DND-41 (cell line): ENCODE data around the gene ST6GALNAC6.
A peak's percentile ranks its signal among the peaks of the same experiment; 100 is the strongest.

ENCODE experiments used
- ATAC-seq: fragments of 200-7000 bp; cut with Tn5 transposase; 3 replicates; pipeline ENCODE4 v1.9.1; 2021; ENCODE audit warnings: low read depth; ENCODE audit not compliant: insufficient read depth
- DNase-seq: peaks from one replicate; pipeline ENCODE4 v3.0.0-alpha.2; 2020
- H2AFZ ChIP-seq: 2 replicates; pipeline ENCODE4 v1.6.0; 2012; ENCODE audit warnings: low read depth, low read length
- H3K27ac ChIP-seq: 2 replicates; pipeline ENCODE4 v1.5.1; 2012; ENCODE audit warnings: low read length, inconsistent platforms
- H3K27me3 ChIP-seq: fragments of 200-600 bp; sonication (generic); 2 replicates; pipeline ENCODE4 v1.6.0; 2012; ENCODE audit warnings: low read length, mild to moderate bottlenecking, inconsistent platforms; ENCODE audit not compliant: insufficient read depth, poor library complexity
- H3K36me3 ChIP-seq: 2 replicates; pipeline ENCODE4 v1.5.1; 2012; ENCODE audit warnings: low read length, inconsistent platforms; ENCODE audit not compliant: insufficient read depth
- H3K4me1 ChIP-seq: 2 replicates; pipeline ENCODE4 v1.5.1; 2012; ENCODE audit warnings: mild to moderate bottlenecking, low read length; ENCODE audit not compliant: insufficient read depth
- H3K4me2 ChIP-seq: 2 replicates; pipeline ENCODE4 v1.6.0; 2012; ENCODE audit warnings: mild to moderate bottlenecking, moderate library complexity, low read length, inconsistent platforms; ENCODE audit not compliant: insufficient read depth
- H3K4me3 ChIP-seq, 2 experiments: fragments of 200-600 bp in 1 of 2; shearing (Covaris generic) in 1 of 2; 2 replicates each; pipeline ENCODE4 v1.5.1; 2012 to 2016; ENCODE audit warnings: inconsistent platforms in 2 of 2, low read length in 2 of 2, mild to moderate bottlenecking in 2 of 2, low read depth in 1 of 2, moderate library complexity in 1 of 2
- H3K79me2 ChIP-seq: 2 replicates; pipeline ENCODE4 v1.6.0; 2012; ENCODE audit warnings: low read length, inconsistent platforms; ENCODE audit not compliant: insufficient read depth
- H3K9ac ChIP-seq: 2 replicates; pipeline ENCODE4 v1.6.0; 2012; ENCODE audit warnings: low read depth, mild to moderate bottlenecking, inconsistent platforms, low read length, moderate library complexity
- H3K9me3 ChIP-seq: 2 replicates; pipeline ENCODE4 v1.5.1; 2012; ENCODE audit warnings: low read length, moderate library complexity, mild to moderate bottlenecking, inconsistent platforms; ENCODE audit not compliant: insufficient read depth, severe bottlenecking
- H4K20me1 ChIP-seq: 2 replicates; pipeline ENCODE4 v1.6.0; 2012; ENCODE audit warnings: low read length; ENCODE audit not compliant: insufficient read depth
- CTCF ChIP-seq: IDR thresholded peaks from 2 replicates; pipeline ENCODE4 v1.5.1; 2012; ENCODE audit warnings: borderline replicate concordance, low read length, moderate library complexity, mild to moderate bottlenecking; ENCODE audit not compliant: poor library complexity, severe bottlenecking; ENCODE audit errors: extremely low read depth
- EZH2 ChIP-seq: IDR thresholded peaks from 3 replicates; pipeline ENCODE4 v1.6.1; 2012; ENCODE audit warnings: borderline replicate concordance, low read depth, mild to moderate bottlenecking, moderate library complexity, low read length, inconsistent platforms; ENCODE audit not compliant: severe bottlenecking

The ST6GALNAC6 gene

DNA sequence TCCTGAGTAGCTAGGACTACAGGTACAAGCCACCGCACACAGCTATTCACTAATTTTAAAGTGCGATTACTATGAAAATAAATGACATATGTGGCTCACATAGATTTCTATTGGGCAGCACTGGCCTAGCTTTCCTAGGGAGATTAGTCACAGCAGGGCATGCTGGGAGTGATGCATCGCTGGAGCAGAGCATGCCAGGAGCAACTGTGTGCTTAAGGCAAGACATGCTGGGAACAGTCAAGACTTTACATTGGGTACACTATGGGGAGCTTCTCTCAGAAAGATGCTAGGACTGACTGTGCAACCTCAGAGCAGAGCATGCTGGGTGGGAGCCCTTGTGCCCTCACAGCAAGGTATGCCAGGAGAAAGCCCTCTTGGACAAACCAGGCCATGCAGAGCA, 9.3 kb downstream of the ST6GALNAC6 start:
- H3K36me3 ChIP-seq: peaks cover 50% of the 10 kb centered on the region

GRCh38 chr9:127887792-127888191, 11.6 kb downstream of the ST6GALNAC6 start:
- no peaks in the 10 kb centered on the region for H3K79me2 ChIP-seq
- H3K27me3 ChIP-seq: no peaks in the 10 kb centered on the region
- H3K9ac ChIP-seq: no peak overlapping the region
- peaks cover 2% of the 10 kb centered on the region for H3K9me3 ChIP-seq
- H3K4me1 ChIP-seq: no peaks in the 10 kb centered on the region
- H3K36me3 ChIP-seq: peaks cover 28% of the 10 kb centered on the region
- no peak overlapping the region for H3K27ac ChIP-seq
- no peak overlapping the region for H3K4me2 ChIP-seq
- H3K4me3 ChIP-seq: no peak overlapping the region
- no peaks in the 10 kb centered on the region for H4K20me1 ChIP-seq
- no peak for TF ChIP-seq EZH2
- no peak for TF ChIP-seq CTCF
- H2AFZ ChIP-seq: no peak overlapping the region
- ATAC-seq (0 out of 3 replicates have a peak, but pooled peaks have one; percentile 31), DNase-seq (no peak)

More for the DNA sequence above, 9.3 kb downstream of the ST6GALNAC6 start:
- Histone ChIP-seq H3K4me3 (no peak overlapping the region), H3K27ac (no peak overlapping the region), H3K27me3 (no peaks in the 10 kb centered on the region), H3K79me2 (no peaks in the 10 kb centered on the region), H3K9ac (no peak overlapping the region), H2AFZ (no peak overlapping the region), H4K20me1 (no peaks in the 10 kb centered on the region), H3K4me2 (no peak overlapping the region), H3K9me3 (peaks cover 15% of the 10 kb centered on the region), H3K4me1 (no peaks in the 10 kb centered on the region)
- TF ChIP-seq CTCF (no peak), EZH2 (no peak)
- ATAC-seq: no peak
- no peak for DNase-seq

- no peak for ATAC-seq
- DNase-seq: no peak
- Histone ChIP-seq H3K9me3 (no peaks in the 10 kb centered on the region), H3K4me3 (no peak overlapping the region), H3K36me3 (peaks cover 25% of the 10 kb centered on the region), H3K4me2 (no peak overlapping the region), H3K9ac (no peak overlapping the region), H3K27ac (no peak overlapping the region), H2AFZ (no peak overlapping the region), H3K79me2 (no peaks in the 10 kb centered on the region), H4K20me1 (no peaks in the 10 kb centered on the region), H3K4me1 (no peaks in the 10 kb centered on the region), H3K27me3 (no peaks in the 10 kb centered on the region)
- TF ChIP-seq EZH2 (no peak), CTCF (no peak)
These were observed 12.9 kb downstream of the ST6GALNAC6 start for GRCh38 chr9:127886401-127886972.
